MCF 10A (cell line): ENCODE data around the gene DOCK8. TPM values are rescaled to one million over a fixed set of nuclear protein-coding genes. Genes with fewer than 3 reads are reported as not detected.

ENCODE experiments used
- BruUV-seq: library from RNA; stranded (reverse); fragments of 400-500 nt; replicated peaks from 2 replicates; lab custom pipeline; 2021; lab: Mats Ljungman, UMichigan
- CTCF ChIA-PET: fragments of 300-600 bp; sonication (Branson Sonifier 250); formaldehyde crosslinking; extraction: SDS; loops from one replicate; lab custom pipeline; 2021; ENCODE audit warnings: antibody characterized with exemption, inconsistent platforms; lab: Yijun Ruan, JAX
- POLR2A ChIA-PET: fragments of 300-600, 350-650 bp; sonication (Branson Sonifier 250); formaldehyde crosslinking; extraction: SDS; loops from one replicate; lab custom pipeline; 2020; ENCODE audit warnings: antibody characterized with exemption, inconsistent platforms; lab: Yijun Ruan, JAX
- DNase-seq: peaks from one replicate; pipeline ENCODE4 v3.0.0-alpha.2; 2018; ENCODE audit not compliant: unreplicated experiment
- H3K27ac Mint-ChIP-seq: one replicate; pipeline ENCODE4 v1.8.0; 2022; ENCODE audit warnings: mild to moderate bottlenecking, low read depth, mixed read lengths; ENCODE audit not compliant: unreplicated experiment
- H3K27me3 Mint-ChIP-seq: one replicate; pipeline ENCODE4 v1.8.0; 2022; ENCODE audit warnings: mixed read lengths; ENCODE audit not compliant: insufficient read depth, unreplicated experiment
- H3K36me3 Mint-ChIP-seq: one replicate; pipeline ENCODE4 v1.8.0; 2022; ENCODE audit warnings: mild to moderate bottlenecking, moderate library complexity, mixed read lengths; ENCODE audit not compliant: insufficient read depth, unreplicated experiment
- H3K4me1 Mint-ChIP-seq: one replicate; pipeline ENCODE4 v1.8.0; 2022; ENCODE audit warnings: mixed read lengths; ENCODE audit not compliant: insufficient read depth, unreplicated experiment
- H3K4me3 Mint-ChIP-seq: one replicate; pipeline ENCODE4 v1.8.0; 2022; ENCODE audit warnings: mild to moderate bottlenecking, moderate library complexity, mixed read lengths; ENCODE audit not compliant: unreplicated experiment
- H3K9me3 Mint-ChIP-seq: one replicate; pipeline ENCODE4 v1.8.0; 2022; ENCODE audit warnings: mixed read lengths; ENCODE audit not compliant: unreplicated experiment
- CTCF ChIP-seq: fragments of 200-600 bp; IDR thresholded peaks from one replicate; pipeline ENCODE4 v1.8.0; 2022; ENCODE audit warnings: antibody characterized with exemption, mild to moderate bottlenecking; ENCODE audit not compliant: unreplicated experiment
- intact Hi-C: fragments of 100-400 bp; cut with micrococcal nuclease; formaldehyde crosslinking; loops from 2 replicates; pipeline ENCODE4 v1.14.1; 2022
- total RNA-seq: library from RNA; stranded (reverse); gene quantifications from 2 replicates; pipeline ENCODE4 v1.2.3, GENCODE V29; 2022

Gene DOCK8
- total RNA-seq, 1 experiment from 2014 or later: 5.2 TPM

GRCh38 chr9:343773-344172 lies 129.1 kb downstream of the DOCK8 start:
- no peak for DNase-seq
- BruUV-seq: no TSS peak
- no peaks in the 10 kb centered on the region for H3K4me1 Mint-ChIP-seq
- no peak for TF ChIP-seq CTCF
- no peaks in the 10 kb centered on the region for H3K9me3 Mint-ChIP-seq
- intact Hi-C loops: no loop called here
- H3K27me3 Mint-ChIP-seq: no peaks in the 10 kb centered on the region
- H3K4me3 Mint-ChIP-seq: no peak overlapping the region
- ChIA-PET CTCF (interaction anchor here (1.2 to 1.3 kb wide), 2 partner anchors 419 to 550 kb away, joined by 3 to 4 read pairs; no protein-coding TSS in a partner anchor), POLR2A (no interaction called here)
- H3K27ac Mint-ChIP-seq: no peak overlapping the region
- no peaks in the 10 kb centered on the region for H3K36me3 Mint-ChIP-seq

- Mint-ChIP-seq H3K4me3 (no peak overlapping the region), H3K27ac (no peak overlapping the region), H3K4me1 (no peaks in the 10 kb centered on the region), H3K27me3 (peaks cover 13% of the 10 kb centered on the region), H3K9me3 (no peaks in the 10 kb centered on the region), H3K36me3 (no peaks in the 10 kb centered on the region)
- intact Hi-C loops: loop anchor here (5.0 kb wide), 2 partner anchors 546 to 661 kb away; no protein-coding TSS in a partner anchor
- no peak for TF ChIP-seq CTCF
- BruUV-seq: no TSS peak
- CTCF ChIA-PET: interaction anchor here (0.6 to 3.4 kb wide), 16 partner anchors 8 to 1179 kb away, joined by 3 to 14 read pairs (median 4); no protein-coding TSS in a partner anchor
- DNase-seq: no peak
- POLR2A ChIA-PET: interaction anchor here (0.6 kb wide), 1 partner anchor 9 kb away, joined by 3 read pairs; no protein-coding TSS in a partner anchor
These were observed 131.5 kb downstream of the DOCK8 start for GRCh38 chr9:346111-346571.

- Mint-ChIP-seq H3K4me3 (no peak overlapping the region), H3K4me1 (no peaks in the 10 kb centered on the region), H3K27me3 (peaks cover 13% of the 10 kb centered on the region), H3K9me3 (no peaks in the 10 kb centered on the region), H3K27ac (no peak overlapping the region), H3K36me3 (no peaks in the 10 kb centered on the region)
- intact Hi-C loops: loop anchor here (2.0 to 5.0 kb wide), 3 partner anchors 459 to 660 kb away; no protein-coding TSS in a partner anchor
- BruUV-seq: no TSS peak
- CTCF ChIA-PET: interaction anchor here (0.6 to 3.4 kb wide), 31 partner anchors 9 to 1720 kb away, joined by 3 to 14 read pairs (median 4); no protein-coding TSS in a partner anchor
- peak; percentile 78 for TF ChIP-seq CTCF
- POLR2A ChIA-PET: interaction anchor here (0.6 to 1.0 kb wide), 2 partner anchors 210 to 213 kb away, joined by 3 read pairs; no protein-coding TSS in a partner anchor
- peak; percentile 57 for DNase-seq
These were observed 133.1 kb downstream of the DOCK8 start for GRCh38 chr9:347667-348292.

- intact Hi-C loops: no loop called here
- no TSS peak for BruUV-seq
- Mint-ChIP-seq H3K27me3 (peaks cover 13% of the 10 kb centered on the region), H3K4me1 (no peaks in the 10 kb centered on the region), H3K4me3 (no peak overlapping the region), H3K36me3 (no peaks in the 10 kb centered on the region), H3K27ac (peak overlapping the region; percentile 32), H3K9me3 (no peaks in the 10 kb centered on the region)
- TF ChIP-seq CTCF: no peak
- CTCF ChIA-PET: interaction anchor here (0.6 to 3.3 kb wide), 8 partner anchors 15 to 659 kb away, joined by 3 to 13 read pairs (median 5); no protein-coding TSS in a partner anchor
- POLR2A ChIA-PET: interaction anchor here (0.6 kb wide), 1 partner anchor 650 kb away, joined by 3 read pairs; no protein-coding TSS in a partner anchor
- DNase-seq: no peak
These were observed 135.7 kb downstream of the DOCK8 start for GRCh38 chr9:350384-350783.
